ENCODE results near the gene CCNH.

DNA sequence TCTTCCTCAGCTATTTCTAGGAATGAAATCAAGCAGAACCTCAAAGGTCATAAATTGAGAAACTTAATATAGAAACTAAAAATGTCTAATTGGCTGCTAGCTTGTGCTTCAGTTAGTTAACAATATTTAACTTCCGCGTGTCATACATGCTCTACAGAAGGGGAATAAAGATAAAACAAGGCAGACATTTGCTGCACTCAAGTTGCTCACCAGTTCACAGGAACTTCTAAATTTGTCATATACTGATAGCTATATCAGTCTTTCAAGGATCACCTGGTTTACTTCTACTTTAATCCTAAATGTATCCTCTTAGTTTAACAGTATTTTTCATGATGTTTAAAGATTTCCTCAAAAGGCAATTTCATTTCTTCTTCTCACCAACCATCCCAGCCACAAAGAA, 8.4 kb downstream of the CCNH start:
- TF ChIP-seq CTCF (IDR thresholded peaks at IDR 0.05 in 4 of 5, conservative IDR thresholded peaks at IDR 0.05 in 1 of 5) = no peak
- no peak for TF ChIP-seq POLR2A (IDR thresholded peaks at IDR 0.05)

Data from gastrocnemius medialis (tissue), 4 donors.